ENCODE data around the gene KCNK18.
"Not testable (repeated sequence)": the region's sequence is repeated elsewhere in the genome, so short reads cannot be mapped to it uniquely, and the experiment has no call there.

The KCNK18 gene

GRCh38 chr10:117221156-117221711, 23.9 kb downstream of the KCNK18 start:
- no peak for DNase-seq (ENCODE audit: low spot score)

- DNase-seq (ENCODE audit: low spot score), result no peak
Observed at GRCh38 chr10:117222552-117222951, 25.3 kb downstream of the KCNK18 start.

GRCh38 chr10:117222976-117223692, 25.8 kb downstream of the KCNK18 start:
- DNase-seq (ENCODE audit: low spot score), result no peak

- no peak for DNase-seq (ENCODE audit: low spot score)
Observed at GRCh38 chr10:117223693-117224430, 26.6 kb downstream of the KCNK18 start.

GRCh38 chr10:117224881-117225280, 27.6 kb downstream of the KCNK18 start:
- no peak for DNase-seq (ENCODE audit: low spot score)

GRCh38 chr10:117226813-117227451, 29.6 kb downstream of the KCNK18 start:
- DNase-seq (ENCODE audit: low spot score), result no peak

- no peak for DNase-seq (ENCODE audit: low spot score)
Observed at GRCh38 chr10:117228210-117228609, 30.9 kb downstream of the KCNK18 start.

- DNase-seq (ENCODE audit: low spot score), result not testable (repeated sequence)
Observed at GRCh38 chr10:117230107-117230506, 32.8 kb downstream of the KCNK18 start.

GRCh38 chr10:117237401-117237991, 40.2 kb downstream of the KCNK18 start:
- no peak for DNase-seq (ENCODE audit: low spot score)

GRCh38 chr10:117239051-117239450, 41.8 kb downstream of the KCNK18 start:
- no peak for DNase-seq (ENCODE audit: low spot score)

- no peak for DNase-seq (ENCODE audit: low spot score)
Observed at GRCh38 chr10:117239721-117240620, 42.7 kb downstream of the KCNK18 start.

- no peak for DNase-seq (ENCODE audit: low spot score)
Observed at GRCh38 chr10:117240621-117241529, 43.6 kb downstream of the KCNK18 start, which contains the start of gene SLC18A2. TSS of gene SLC18A2 (plus strand) at chr10:117241114. CDS start at chr10:117241694, 580 bp downstream.

GRCh38 chr10:117241541-117242462, 44.5 kb downstream of the KCNK18 start:
- no peak for DNase-seq (ENCODE audit: low spot score)

GRCh38 chr10:117242463-117242832, 45.2 kb downstream of the KCNK18 start:
- no peak for DNase-seq (ENCODE audit: low spot score)

GRCh38 chr10:117246997-117247671, 49.8 kb downstream of the KCNK18 start:
- no peak for DNase-seq (ENCODE audit: low spot score)

GRCh38 chr10:117248750-117249465, 51.6 kb downstream of the KCNK18 start:
- DNase-seq (ENCODE audit: low spot score), result no peak

- no peak for DNase-seq (ENCODE audit: low spot score)
Observed at GRCh38 chr10:117249493-117250093, 52.3 kb downstream of the KCNK18 start.
